GM19193 (cell line): ENCODE results near the gene SDK1.

ENCODE experiments used
- POLR2A ChIP-seq: IDR thresholded peaks from 4 replicates; pipeline ENCODE4 v1.6.1; 2011; ENCODE audit not compliant: insufficient read depth, insufficient read length; ENCODE audit errors: extremely low read depth

Gene SDK1

GRCh38 chr7:4056552-4057288, 755.7 kb downstream of the SDK1 start:
- TF ChIP-seq POLR2A: no peak

- no peak for TF ChIP-seq POLR2A
Observed at GRCh38 chr7:4057289-4057616, 756.2 kb downstream of the SDK1 start.

- no peak for TF ChIP-seq POLR2A
Observed at GRCh38 chr7:4058158-4058557, 757.1 kb downstream of the SDK1 start.

- TF ChIP-seq POLR2A: no peak
Observed at GRCh38 chr7:4065190-4065589, 764.1 kb downstream of the SDK1 start.

- TF ChIP-seq POLR2A: no peak
Observed at GRCh38 chr7:4066206-4066605, 765.2 kb downstream of the SDK1 start.

GRCh38 chr7:4066626-4067475, 765.8 kb downstream of the SDK1 start:
- TF ChIP-seq POLR2A: no peak

GRCh38 chr7:4067476-4067760, 766.4 kb downstream of the SDK1 start:
- TF ChIP-seq POLR2A: no peak

- TF ChIP-seq POLR2A: no peak
Observed at GRCh38 chr7:4067874-4068273, 766.8 kb downstream of the SDK1 start.

GRCh38 chr7:4068286-4068685, 767.2 kb downstream of the SDK1 start:
- TF ChIP-seq POLR2A: no peak

- TF ChIP-seq POLR2A: no peak
Observed at GRCh38 chr7:4069268-4070095, 768.4 kb downstream of the SDK1 start.

- no peak for TF ChIP-seq POLR2A
Observed at GRCh38 chr7:4070214-4070613, 769.2 kb downstream of the SDK1 start.

- TF ChIP-seq POLR2A: no peak
Observed at GRCh38 chr7:4071370-4072058, 770.5 kb downstream of the SDK1 start.

GRCh38 chr7:4072161-4072925, 771.3 kb downstream of the SDK1 start:
- no peak for TF ChIP-seq POLR2A

- TF ChIP-seq POLR2A: no peak
Observed at GRCh38 chr7:4073052-4073451, 772.0 kb downstream of the SDK1 start.

GRCh38 chr7:4073750-4074149, 772.7 kb downstream of the SDK1 start:
- no peak for TF ChIP-seq POLR2A

- TF ChIP-seq POLR2A: no peak
Observed at GRCh38 chr7:4074407-4074806, 773.4 kb downstream of the SDK1 start.
